ENCODE data around the gene C2CD4B.

Gene C2CD4B

GRCh38 chr15:62165104-62165792 is at the start of gene C2CD4B:
Gene C2CD4B (minus strand): TSS chr15:62165285. CDS start chr15:62164984, 301 bp downstream.
- no peak within 1 kb of the TSS for H3K27ac ChIP-seq
- TF ChIP-seq CTCF (IDR thresholded peaks at IDR 0.05): no peak
- no peak for TF ChIP-seq ZFX (IDR thresholded peaks at IDR 0.05; ENCODE audit: borderline replicate concordance)

- H3K27ac ChIP-seq: no peak overlapping the region
These were observed 47.7 kb upstream of the C2CD4B start for GRCh38 chr15:62212741-62213140.

GRCh38 chr15:62211348-62211747 is 46.3 kb upstream of the C2CD4B start:
- TF ChIP-seq CTCF (IDR thresholded peaks at IDR 0.05) (no peak), ZFX (IDR thresholded peaks at IDR 0.05; ENCODE audit: borderline replicate concordance) (no peak)
- H3K27ac ChIP-seq: no peak overlapping the region

More at GRCh38 chr15:62212741-62213140, 47.7 kb upstream of the C2CD4B start:
- TF ChIP-seq ZFX (IDR thresholded peaks at IDR 0.05; ENCODE audit: borderline replicate concordance) (no peak), CTCF (IDR thresholded peaks at IDR 0.05) (no peak)

DNA sequence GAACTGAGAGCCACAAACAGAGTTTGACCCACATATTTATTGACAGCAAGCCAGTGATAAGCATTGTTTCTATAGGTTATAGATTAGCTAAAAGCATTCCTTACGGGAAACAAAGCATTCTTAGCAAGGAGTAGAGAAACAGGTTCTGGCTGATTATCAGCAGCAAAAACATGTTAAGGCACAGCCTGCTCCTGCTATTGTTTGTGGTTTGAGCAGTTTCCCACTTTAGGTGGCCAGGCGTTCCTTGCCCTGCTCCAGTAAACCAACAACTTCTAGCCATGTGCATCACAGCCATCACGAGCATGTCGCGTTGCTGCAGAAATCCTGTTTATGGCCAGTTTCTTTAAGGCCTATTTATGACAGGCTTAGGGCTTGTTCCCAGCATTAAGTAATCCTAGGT is 44.7 kb upstream of the C2CD4B start:
- H3K27ac ChIP-seq: no peak overlapping the region
- TF ChIP-seq ZFX (IDR thresholded peaks at IDR 0.05; ENCODE audit: borderline replicate concordance) (no peak), CTCF (IDR thresholded peaks at IDR 0.05) (no peak)

- no peak for TF ChIP-seq ZFX (IDR thresholded peaks at IDR 0.05; ENCODE audit: borderline replicate concordance)
- no peak for TF ChIP-seq CTCF (IDR thresholded peaks at IDR 0.05)
- no peak overlapping the region for H3K27ac ChIP-seq
These were observed 44.2 kb upstream of the C2CD4B start for GRCh38 chr15:62209322-62209721.

GRCh38 chr15:62208884-62209283 is 43.8 kb upstream of the C2CD4B start:
- no peak overlapping the region for H3K27ac ChIP-seq
- TF ChIP-seq CTCF (IDR thresholded peaks at IDR 0.05): no peak
- TF ChIP-seq ZFX (IDR thresholded peaks at IDR 0.05; ENCODE audit: borderline replicate concordance): no peak

DNA sequence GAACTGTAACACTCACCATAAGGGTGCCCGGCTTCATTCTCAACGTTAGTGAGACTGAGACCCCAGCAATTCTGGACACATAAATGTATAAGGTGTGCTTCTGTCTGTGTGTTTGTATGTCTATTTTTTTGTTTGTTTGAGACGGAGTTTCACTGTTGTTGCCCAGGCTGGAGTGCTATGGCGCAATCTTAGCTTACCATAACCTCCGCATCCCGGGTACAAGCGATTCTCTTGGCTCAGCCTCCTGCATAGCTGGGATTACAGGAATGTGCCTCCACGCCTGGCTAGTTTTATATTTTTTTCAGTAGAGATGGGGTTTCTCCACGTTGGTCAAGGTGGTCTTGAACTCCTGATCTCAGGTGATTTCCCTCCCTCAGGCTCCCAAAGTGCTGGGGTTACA is 43.3 kb upstream of the C2CD4B start:
- TF ChIP-seq CTCF (IDR thresholded peaks at IDR 0.05): no peak
- no peak for TF ChIP-seq ZFX (IDR thresholded peaks at IDR 0.05; ENCODE audit: borderline replicate concordance)
- H3K27ac ChIP-seq: no peak overlapping the region
